Measurements from ENCODE around the gene MAP7.
A peak's percentile ranks its signal among the peaks of the same experiment; 100 is the strongest.

Gene MAP7

DNA sequence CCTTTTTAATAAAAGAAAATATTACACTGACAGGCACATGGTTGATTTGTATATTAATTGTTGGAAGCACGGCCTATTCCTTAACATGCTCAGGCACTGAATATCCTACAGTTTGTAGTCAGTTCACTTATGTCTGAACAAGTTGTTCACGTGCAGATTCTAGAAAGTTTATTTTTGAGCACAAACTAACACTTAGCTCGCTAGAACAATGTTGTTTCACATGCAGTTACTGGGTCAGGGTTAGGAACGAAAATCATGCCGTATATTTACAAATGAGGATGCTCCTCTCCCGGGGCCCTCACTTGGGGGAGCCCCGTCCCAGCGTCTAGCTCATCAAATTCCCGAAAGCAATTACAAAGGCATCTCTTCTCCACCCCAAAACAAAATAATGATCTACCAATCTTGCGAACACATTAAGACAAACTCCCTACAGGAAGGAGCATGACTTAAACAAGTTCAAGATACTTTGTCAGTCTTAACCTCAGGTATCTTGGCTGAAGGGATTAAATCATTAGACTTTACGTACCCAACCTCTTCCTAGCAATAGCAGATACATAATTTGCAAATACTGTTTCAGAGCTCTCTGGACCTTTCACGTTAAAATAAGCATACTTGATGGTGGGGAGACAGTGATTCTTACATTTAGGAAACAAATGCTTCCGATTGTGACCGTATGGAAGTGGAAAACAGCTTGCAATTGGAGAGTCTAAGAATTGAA lies 1.5 kb downstream of the MAP7 start:
- TF ChIP-seq, protein P1, sequence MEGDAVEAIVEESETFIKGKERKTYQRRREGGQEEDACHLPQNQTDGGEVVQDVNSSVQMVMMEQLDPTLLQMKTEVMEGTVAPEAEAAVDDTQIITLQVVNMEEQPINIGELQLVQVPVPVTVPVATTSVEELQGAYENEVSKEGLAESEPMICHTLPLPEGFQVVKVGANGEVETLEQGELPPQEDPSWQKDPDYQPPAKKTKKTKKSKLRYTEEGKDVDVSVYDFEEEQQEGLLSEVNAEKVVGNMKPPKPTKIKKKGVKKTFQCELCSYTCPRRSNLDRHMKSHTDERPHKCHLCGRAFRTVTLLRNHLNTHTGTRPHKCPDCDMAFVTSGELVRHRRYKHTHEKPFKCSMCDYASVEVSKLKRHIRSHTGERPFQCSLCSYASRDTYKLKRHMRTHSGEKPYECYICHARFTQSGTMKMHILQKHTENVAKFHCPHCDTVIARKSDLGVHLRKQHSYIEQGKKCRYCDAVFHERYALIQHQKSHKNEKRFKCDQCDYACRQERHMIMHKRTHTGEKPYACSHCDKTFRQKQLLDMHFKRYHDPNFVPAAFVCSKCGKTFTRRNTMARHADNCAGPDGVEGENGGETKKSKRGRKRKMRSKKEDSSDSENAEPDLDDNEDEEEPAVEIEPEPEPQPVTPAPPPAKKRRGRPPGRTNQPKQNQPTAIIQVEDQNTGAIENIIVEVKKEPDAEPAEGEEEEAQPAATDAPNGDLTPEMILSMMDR (IDR thresholded peaks at IDR 0.05; ENCODE audit: low read depth, low read length), result no peak

DNA sequence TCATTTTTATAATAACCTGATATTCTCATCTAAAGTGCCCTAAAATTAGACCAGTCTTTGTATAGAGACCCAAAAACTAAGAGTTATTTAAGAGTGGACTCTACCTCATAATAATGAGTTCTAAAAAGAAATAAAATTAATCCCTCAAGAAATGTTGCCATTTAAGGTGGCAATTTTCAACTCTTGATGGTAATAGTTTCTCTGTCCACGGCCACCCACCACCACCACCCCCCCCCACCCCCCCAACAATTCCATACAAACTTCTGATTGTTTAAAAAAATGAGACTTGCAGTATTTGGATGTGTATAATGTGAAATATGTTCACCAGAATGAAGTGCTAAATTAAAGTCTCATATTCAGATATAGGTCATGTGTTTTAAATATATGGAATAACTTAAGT lies 2.4 kb downstream of the MAP7 start:
- no peak overlapping the region for H3K4me3 ChIP-seq (ENCODE audit: low read depth, low read length)
- TF ChIP-seq, protein P1 (IDR thresholded peaks at IDR 0.05; ENCODE audit: low read depth, low read length), result no peak

More for the DNA sequence above, 1.5 kb downstream of the MAP7 start:
- no peak overlapping the region for H3K4me3 ChIP-seq (ENCODE audit: low read depth, low read length)

DNA sequence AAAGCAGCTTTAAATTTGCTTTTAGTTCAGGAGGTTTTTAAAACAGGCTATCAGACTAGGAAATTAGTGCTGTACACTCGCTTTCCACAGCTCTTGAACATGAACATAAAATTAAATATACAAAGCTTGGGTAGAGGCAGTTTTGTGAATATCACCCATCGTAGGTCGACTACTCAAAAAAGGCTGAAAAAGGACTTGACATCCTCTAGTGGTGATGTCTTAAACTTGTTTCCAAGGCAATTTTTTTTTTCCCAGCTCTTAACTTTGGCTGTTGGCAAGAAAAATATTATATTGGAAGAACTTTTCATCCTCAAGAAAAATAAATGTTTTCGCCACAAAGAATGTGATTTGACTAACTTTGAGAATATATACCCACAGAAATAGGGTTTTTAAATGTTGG lies 2.9 kb downstream of the MAP7 start:
- TF ChIP-seq, protein P1 (IDR thresholded peaks at IDR 0.05; ENCODE audit: low read depth, low read length), result peak; percentile 43; the same call in 1 of the 2 replicates
- H3K4me3 ChIP-seq (ENCODE audit: low read depth, low read length), result no peak overlapping the region

DNA sequence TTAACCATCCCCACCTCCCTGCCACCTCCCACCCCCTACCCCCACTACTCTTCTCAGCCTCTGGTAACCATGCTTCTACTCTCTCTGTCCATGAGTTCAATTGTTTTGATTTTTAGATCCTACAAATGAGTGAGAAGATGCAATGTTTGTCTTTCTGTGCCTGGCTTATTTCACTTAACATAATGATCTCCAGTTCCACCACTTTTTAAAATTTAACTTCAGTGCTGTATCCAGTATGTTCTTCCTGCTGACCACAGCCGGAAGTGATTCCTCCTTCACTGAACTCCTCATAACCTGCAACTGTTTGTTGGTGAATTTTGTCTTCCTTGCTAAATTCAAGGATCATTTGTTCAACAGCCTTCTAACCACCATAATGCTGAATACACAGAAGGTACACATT lies 3.9 kb downstream of the MAP7 start:
- H3K4me3 ChIP-seq (ENCODE audit: low read depth, low read length), result no peak overlapping the region
- TF ChIP-seq, protein P1 (IDR thresholded peaks at IDR 0.05; ENCODE audit: low read depth, low read length), result no peak

DNA sequence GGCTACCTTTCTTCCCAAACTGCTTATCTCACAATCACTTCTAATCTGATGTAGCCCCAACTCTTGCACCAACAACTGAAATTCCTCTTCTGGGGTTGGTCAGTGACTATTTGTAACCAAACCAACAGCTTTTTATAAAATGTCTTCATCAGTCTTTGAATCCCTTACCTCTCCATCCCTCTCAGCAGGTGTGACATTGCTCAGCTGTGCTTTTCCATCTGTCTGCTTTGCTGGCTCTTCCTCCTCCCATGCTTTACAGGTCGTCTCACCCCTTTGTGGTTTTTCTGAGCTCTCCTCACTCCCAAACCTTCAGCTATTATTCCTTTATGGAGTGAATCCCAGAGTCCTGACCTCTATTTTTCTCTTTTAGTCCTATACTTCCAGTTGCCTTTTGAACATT lies 5.9 kb downstream of the MAP7 start:
- TF ChIP-seq, protein P1 (IDR thresholded peaks at IDR 0.05; ENCODE audit: low read depth, low read length), result no peak
- H3K4me3 ChIP-seq (ENCODE audit: low read depth, low read length), result no peak overlapping the region

DNA sequence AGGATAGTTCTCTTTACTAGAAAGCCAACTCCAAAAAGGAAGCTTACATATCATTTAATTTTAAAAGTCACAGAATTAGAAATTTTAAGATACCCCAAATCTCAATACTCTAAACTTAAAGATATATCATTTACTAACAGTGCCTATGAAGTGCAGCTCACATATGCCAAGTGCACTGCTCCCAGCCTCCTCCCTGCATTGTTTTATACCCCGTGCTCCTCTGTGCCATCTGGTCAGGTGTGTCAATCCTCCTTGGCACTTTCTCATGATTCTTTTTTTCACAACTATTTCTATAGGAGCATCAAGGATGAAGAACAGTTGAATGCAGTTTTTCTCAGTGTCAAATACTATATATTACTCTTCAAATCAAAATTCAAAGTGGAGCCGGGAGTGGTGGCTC lies 8.8 kb downstream of the MAP7 start:
- H3K4me3 ChIP-seq (ENCODE audit: low read depth, low read length), result no peak overlapping the region

More for the DNA sequence above, 8.8 kb downstream of the MAP7 start:
- TF ChIP-seq, protein P1 (IDR thresholded peaks at IDR 0.05; ENCODE audit: low read depth, low read length), result no peak
